ENCODE results near the gene BEGAIN. TPM values are rescaled to one million over a fixed set of nuclear protein-coding genes. Genes with fewer than 3 reads are reported as not detected.

Gene BEGAIN
- total and polyA plus RNA-seq, 7 donors: 0.36 to 1.4 (median 0.60) TPM

DNA sequence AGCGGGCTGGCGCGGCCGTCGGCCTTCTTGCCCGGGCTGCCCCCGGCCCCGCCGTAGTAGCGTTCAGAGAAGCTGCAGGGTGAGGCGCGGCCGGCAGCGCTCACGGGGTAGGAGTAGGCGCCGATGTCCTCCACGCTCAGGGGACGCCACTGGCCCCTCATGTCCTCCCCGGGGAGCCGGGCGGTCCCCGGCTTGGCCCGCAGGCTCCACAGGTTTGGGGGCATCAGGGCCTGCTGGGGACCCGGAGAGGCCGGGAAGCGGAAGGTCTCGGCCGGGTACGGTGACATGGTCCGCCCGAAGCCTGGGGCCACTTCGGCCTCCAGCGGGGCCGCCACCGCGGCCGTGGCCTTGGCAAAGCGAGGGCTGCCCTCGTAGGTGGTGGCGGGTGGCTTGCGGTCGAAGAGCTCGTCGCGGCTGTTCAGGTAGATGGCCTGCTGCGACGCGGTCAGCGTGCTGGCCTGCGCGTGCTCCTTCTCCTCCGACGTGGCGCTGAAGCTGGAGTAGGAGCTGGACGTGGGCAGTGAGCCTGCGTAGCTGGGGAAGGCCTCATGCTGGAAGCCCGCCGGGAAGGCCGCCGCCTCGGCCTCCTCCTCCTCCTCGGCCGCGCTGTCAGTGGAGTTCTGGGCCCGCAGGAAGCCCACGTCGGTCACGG is 48.7 kb downstream of the BEGAIN start:
- DNase-seq: peak; percentile 57
- H3K27ac ChIP-seq: no peak overlapping the region
- TF ChIP-seq, protein P1, sequence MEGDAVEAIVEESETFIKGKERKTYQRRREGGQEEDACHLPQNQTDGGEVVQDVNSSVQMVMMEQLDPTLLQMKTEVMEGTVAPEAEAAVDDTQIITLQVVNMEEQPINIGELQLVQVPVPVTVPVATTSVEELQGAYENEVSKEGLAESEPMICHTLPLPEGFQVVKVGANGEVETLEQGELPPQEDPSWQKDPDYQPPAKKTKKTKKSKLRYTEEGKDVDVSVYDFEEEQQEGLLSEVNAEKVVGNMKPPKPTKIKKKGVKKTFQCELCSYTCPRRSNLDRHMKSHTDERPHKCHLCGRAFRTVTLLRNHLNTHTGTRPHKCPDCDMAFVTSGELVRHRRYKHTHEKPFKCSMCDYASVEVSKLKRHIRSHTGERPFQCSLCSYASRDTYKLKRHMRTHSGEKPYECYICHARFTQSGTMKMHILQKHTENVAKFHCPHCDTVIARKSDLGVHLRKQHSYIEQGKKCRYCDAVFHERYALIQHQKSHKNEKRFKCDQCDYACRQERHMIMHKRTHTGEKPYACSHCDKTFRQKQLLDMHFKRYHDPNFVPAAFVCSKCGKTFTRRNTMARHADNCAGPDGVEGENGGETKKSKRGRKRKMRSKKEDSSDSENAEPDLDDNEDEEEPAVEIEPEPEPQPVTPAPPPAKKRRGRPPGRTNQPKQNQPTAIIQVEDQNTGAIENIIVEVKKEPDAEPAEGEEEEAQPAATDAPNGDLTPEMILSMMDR (IDR thresholded peaks at IDR 0.05): no peak
- TF ChIP-seq EP300 (IDR thresholded peaks at IDR 0.05) (no peak), POLR2A (IDR thresholded peaks at IDR 0.05) (no peak), POLR2AphosphoS5 (IDR thresholded peaks at IDR 0.05) (no peak)
- no peaks in the 10 kb centered on the region for H3K27me3 ChIP-seq
- peaks cover 0 to 10% (median 7%) of the 10 kb centered on the region in 4 donors for H3K4me1 ChIP-seq
- no peak overlapping the region for H3K4me3 ChIP-seq
- no peaks in the 10 kb centered on the region for H3K9me3 ChIP-seq
- intact Hi-C loops (cut with DNase I): no loop called here
- 98% methylated on average over 69 of the region's 69 CpGs for WGBS, 2 donors
- no peaks in the 10 kb centered on the region for H3K36me3 ChIP-seq

DNA sequence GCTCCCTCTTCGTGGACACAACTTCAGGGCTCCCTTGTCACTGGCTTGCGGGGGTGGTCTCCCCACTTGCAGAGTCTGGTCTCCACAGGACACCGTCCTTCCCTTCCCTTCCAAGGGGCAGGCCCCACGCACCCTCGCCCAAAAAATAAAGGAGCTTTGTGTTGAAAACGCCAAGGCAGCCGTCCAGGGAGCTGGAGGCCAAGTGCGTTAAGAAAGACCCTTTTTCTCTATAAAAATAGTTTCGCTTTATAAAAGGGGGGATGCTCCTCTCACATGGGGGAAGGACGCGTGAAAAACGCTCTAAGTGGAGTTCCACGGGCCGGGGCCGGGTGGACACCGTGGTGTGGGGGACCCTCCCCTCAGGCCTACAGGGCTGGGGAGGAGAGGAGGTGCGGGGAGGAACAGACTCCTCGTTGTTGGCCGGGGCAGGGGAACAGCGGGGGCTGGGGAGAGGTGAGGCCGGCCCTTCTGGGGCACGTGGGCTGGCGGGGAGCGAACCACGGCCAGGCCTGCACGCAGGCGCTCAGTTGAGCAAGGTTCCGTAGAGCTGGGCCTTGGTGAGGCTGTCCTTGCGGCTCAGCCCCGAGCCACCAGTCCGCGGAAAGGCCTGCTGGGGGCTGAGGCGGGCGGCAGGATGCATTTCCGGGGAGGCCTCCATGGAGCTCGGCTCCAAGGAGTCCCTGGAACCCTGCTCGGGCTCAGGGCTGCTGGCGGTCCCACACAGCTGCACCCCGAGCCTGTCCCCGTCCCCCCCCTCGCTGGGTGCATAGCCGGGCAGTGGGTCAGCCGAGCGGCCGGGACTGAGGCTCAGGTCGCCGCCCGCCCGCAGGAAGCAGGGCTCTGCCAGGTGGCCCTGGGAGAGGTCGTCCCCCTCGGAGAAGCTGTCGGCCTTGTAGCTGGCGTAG is 49.5 kb downstream of the BEGAIN start:
- Histone ChIP-seq H3K36me3 (no peaks in the 10 kb centered on the region), H3K4me1 (peaks cover 0 to 17% (median 15%) of the 10 kb centered on the region in 4 donors), H3K27ac (peak overlapping the region in 2 of 4 donors; percentile 9 to 48), H3K9me3 (no peaks in the 10 kb centered on the region), H3K27me3 (no peaks in the 10 kb centered on the region), H3K4me3 (peak overlapping the region in 2 of 4 donors; percentile 1 to 12)
- 93 to 95% methylated on average over 53 of the region's 53 CpGs for WGBS, 2 donors
- intact Hi-C loops (cut with DNase I): no loop called here
- TF ChIP-seq POLR2AphosphoS5 (IDR thresholded peaks at IDR 0.05): peak in 2 of 4 donors; percentile 11 to 54
- TF ChIP-seq, protein P1 (IDR thresholded peaks at IDR 0.05): no peak
- DNase-seq: peak; percentile 66

DNA sequence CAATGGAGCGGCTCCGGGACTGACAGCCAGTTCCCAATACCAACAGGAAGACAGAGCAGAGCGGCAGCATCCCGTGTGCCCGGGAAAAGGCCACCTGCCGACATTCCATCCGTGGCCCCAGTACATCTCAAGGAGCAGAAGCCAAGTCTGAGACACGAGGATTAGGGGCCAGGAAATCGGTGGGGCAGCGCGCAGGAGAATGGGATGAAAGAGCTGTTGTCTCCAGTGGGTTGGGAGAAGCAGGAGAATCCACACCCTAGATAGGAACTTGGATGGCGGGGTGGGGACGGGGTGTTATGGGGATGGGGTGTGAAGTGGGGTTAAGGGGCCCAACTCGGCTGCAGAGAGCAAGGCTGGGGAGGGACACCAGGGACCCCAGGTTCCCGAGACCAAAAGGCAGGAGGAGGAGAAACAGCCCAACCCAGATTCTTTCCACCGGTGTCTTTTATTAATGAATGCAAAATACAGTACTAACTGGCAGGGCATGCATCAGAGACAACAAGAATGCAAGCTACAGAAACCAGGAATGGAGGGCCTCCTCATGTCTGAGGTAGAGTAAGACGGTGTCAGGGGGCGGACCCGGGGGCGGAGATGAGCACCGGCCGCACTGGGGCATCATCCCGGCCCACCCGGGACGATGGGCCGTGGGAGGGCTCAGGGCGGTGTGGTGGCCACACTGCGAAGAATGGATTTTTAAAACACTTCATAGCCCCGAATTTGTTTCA is 50.3 kb downstream of the BEGAIN start:
- H3K27ac ChIP-seq: peak overlapping the region in 2 of 4 donors; percentile 9 to 48
- WGBS, 2 donors: 90 to 92% methylated on average over 29 of the region's 29 CpGs

DNA sequence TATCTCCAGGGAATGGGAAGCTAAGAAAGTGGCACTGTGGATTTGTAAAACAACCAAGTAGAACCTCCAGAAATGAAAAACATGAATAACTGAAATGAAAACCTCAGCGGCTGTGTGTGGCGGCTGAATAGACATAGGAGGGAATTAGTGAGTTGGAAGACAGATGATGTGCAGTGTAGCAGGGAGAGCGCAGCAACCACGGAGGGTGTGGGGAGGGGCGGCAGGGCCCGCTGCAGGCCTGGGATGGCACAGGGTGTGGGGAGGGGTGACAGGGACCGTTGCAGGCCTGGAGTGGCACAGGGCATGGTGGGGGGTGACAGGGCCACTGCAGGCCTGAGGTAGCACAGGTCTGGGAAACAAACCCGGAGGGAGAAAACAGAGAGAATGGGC is 51.1 kb downstream of the BEGAIN start:
- H3K36me3 ChIP-seq: no peaks in the 10 kb centered on the region
- TF ChIP-seq POLR2AphosphoS5 (IDR thresholded peaks at IDR 0.05): no peak
- no peak for TF ChIP-seq POLR2A (IDR thresholded peaks at IDR 0.05)
- TF ChIP-seq, protein P1 (IDR thresholded peaks at IDR 0.05): no peak
- no peak for TF ChIP-seq EP300 (IDR thresholded peaks at IDR 0.05)
- no peak overlapping the region for H3K27ac ChIP-seq
- peak; percentile 28 for DNase-seq
- H3K27me3 ChIP-seq: no peaks in the 10 kb centered on the region
- H3K9me3 ChIP-seq: no peaks in the 10 kb centered on the region
- H3K4me3 ChIP-seq: no peak overlapping the region
- H3K4me1 ChIP-seq: peaks cover 0 to 20% (median 16%) of the 10 kb centered on the region in 4 donors
- WGBS, 2 donors: 78 to 92% methylated on average over 8 of the region's 8 CpGs
- intact Hi-C loops (cut with DNase I): no loop called here

More for the DNA sequence above, 50.3 kb downstream of the BEGAIN start:
- Histone ChIP-seq H3K36me3 (no peaks in the 10 kb centered on the region), H3K9me3 (no peaks in the 10 kb centered on the region), H3K4me3 (peak overlapping the region in 2 of 4 donors; percentile 1 to 12), H3K27me3 (no peaks in the 10 kb centered on the region), H3K4me1 (peaks cover 0 to 20% (median 16%) of the 10 kb centered on the region in 4 donors)
- TF ChIP-seq, protein P1 (IDR thresholded peaks at IDR 0.05): no peak
- TF ChIP-seq POLR2AphosphoS5 (IDR thresholded peaks at IDR 0.05): no peak
- TF ChIP-seq POLR2A (IDR thresholded peaks at IDR 0.05): no peak
- no peak for TF ChIP-seq EP300 (IDR thresholded peaks at IDR 0.05)
- intact Hi-C loops (cut with DNase I): no loop called here
- DNase-seq: peak; percentile 37
